Large intestine (tissue), 3 donors: ENCODE results near the gene CRYBB1. TPM values are rescaled to one million over a fixed set of nuclear protein-coding genes. Genes with fewer than 3 reads are reported as not detected.

Experiments used
- DNase-seq, 2 donors: peaks; one replicate each; pipeline versions ENCODE4 v3.0.0 to v3.0.0-alpha.2; 2013
- H3K27ac ChIP-seq: one replicate; pipeline ENCODE4 v1.5.1; 2013; ENCODE audit warnings: low read length
- H3K27me3 ChIP-seq: 2 replicates; pipeline ENCODE4 v1.6.1; 2013; ENCODE audit warnings: low read length; ENCODE audit not compliant: control insufficient read depth, insufficient read depth
- H3K36me3 ChIP-seq: 2 replicates; pipeline ENCODE4 v1.6.1; 2013; ENCODE audit warnings: low read length; ENCODE audit not compliant: control insufficient read depth, insufficient read depth
- H3K4me1 ChIP-seq: one replicate; pipeline ENCODE4 v1.6.1; 2013; ENCODE audit warnings: low read length; ENCODE audit not compliant: control insufficient read depth, insufficient read depth
- H3K4me3 ChIP-seq: one replicate; pipeline ENCODE4 v1.5.1; 2013; ENCODE audit warnings: low read length
- H3K9me3 ChIP-seq: one replicate; pipeline ENCODE4 v1.6.1; 2013; ENCODE audit warnings: mild to moderate bottlenecking, low read depth, low read length, moderate library complexity; ENCODE audit not compliant: control insufficient read depth
- WGBS: methylation state at CpG from one replicate; pipeline ENCODE4 v1.1.5; 2013; ENCODE audit warnings: low lambda C conversion rate; ENCODE audit not compliant: insufficient coverage; 5-methylcytosine and 5-hydroxymethylcytosine counted together
- polyA plus RNA-seq: library from polyadenylated mRNA; unstranded; fragments of 120-200 nt; gene quantifications from one replicate; pipeline ENCODE4 v1.2.1, GENCODE V29; 2013

CRYBB1 gene
- polyA plus RNA-seq, 1 donor = 0.73 TPM

DNA sequence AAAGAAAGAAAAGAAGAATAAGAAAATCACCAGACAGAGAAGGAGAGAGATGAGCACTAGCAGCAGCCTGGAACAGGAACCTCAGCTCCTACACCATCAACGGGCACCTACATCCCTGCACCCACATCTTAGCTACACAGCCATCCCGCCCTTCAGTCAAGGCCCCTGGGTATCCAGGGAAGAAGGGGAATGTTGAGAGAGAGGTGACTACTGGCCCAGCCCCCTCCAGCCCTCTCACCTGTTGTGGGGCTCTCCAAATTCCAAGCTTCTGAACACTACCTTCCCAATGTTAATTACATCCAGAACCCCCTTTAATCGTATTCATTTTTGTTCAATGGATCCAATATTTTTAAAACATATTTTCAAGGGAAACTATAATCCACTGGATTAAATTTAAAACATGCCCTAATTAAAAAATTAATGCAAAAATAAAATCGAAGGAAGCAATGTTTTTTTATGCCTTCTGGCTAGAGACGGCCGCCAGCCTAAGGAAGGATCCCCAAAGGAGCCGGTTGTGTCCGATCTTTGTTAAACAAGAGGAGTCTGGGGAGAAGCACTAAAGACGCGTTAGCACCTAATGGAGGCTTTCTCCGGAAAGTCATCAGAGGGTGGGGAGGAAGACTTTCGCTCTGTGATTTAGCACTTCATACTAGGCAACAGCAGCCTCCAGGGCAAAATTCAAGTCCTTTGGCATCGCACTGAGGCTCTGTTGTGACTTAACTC is 37.4 kb downstream of the CRYBB1 start:
- 50% methylated on average over 2 of the region's 13 CpGs for WGBS
- no peak overlapping the region for H3K27ac ChIP-seq
- no peak for DNase-seq
- H3K27me3 ChIP-seq = no peaks in the 10 kb centered on the region
- H3K4me3 ChIP-seq = no peak overlapping the region
- no peaks in the 10 kb centered on the region for H3K4me1 ChIP-seq
- no peaks in the 10 kb centered on the region for H3K9me3 ChIP-seq
- H3K36me3 ChIP-seq = peaks cover 5% of the 10 kb centered on the region

- WGBS = 81% methylated on average over 4 of the region's 10 CpGs
- no peaks in the 10 kb centered on the region for H3K27me3 ChIP-seq
- no peak for DNase-seq
- no peaks in the 10 kb centered on the region for H3K4me1 ChIP-seq
- no peak overlapping the region for H3K4me3 ChIP-seq
- no peak overlapping the region for H3K27ac ChIP-seq
- H3K9me3 ChIP-seq = no peaks in the 10 kb centered on the region
- H3K36me3 ChIP-seq = peaks cover 5% of the 10 kb centered on the region
Observed at GRCh38 chr22:26579331-26579886, 38.4 kb downstream of the CRYBB1 start.

DNA sequence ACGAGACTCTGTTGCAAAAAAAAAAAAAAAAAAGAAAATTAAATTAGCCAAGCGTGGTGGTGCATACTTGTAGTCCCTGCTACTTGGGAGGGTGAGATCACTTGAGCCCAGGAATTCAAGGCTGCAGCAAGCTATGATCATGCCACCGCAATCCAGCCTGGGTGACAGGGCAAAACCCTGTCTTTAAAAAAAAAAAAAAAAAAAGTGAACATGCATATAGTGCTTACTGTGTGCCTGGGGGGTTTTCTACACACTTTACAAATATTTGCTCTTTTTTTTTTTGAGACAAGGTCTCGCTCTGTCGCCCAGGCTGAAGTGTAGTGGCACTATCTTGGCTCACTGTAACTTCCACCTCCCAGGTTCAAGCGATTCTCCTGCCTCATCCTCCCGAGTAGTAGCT is 40.7 kb downstream of the CRYBB1 start:
- Histone ChIP-seq H3K36me3 (no peaks in the 10 kb centered on the region), H3K27ac (no peak overlapping the region), H3K4me3 (no peak overlapping the region), H3K27me3 (no peaks in the 10 kb centered on the region), H3K4me1 (peaks cover 3% of the 10 kb centered on the region), H3K9me3 (no peaks in the 10 kb centered on the region)
- WGBS = no CpG with 5 or more reads among the region's 7 CpGs
- DNase-seq = no peak

DNA sequence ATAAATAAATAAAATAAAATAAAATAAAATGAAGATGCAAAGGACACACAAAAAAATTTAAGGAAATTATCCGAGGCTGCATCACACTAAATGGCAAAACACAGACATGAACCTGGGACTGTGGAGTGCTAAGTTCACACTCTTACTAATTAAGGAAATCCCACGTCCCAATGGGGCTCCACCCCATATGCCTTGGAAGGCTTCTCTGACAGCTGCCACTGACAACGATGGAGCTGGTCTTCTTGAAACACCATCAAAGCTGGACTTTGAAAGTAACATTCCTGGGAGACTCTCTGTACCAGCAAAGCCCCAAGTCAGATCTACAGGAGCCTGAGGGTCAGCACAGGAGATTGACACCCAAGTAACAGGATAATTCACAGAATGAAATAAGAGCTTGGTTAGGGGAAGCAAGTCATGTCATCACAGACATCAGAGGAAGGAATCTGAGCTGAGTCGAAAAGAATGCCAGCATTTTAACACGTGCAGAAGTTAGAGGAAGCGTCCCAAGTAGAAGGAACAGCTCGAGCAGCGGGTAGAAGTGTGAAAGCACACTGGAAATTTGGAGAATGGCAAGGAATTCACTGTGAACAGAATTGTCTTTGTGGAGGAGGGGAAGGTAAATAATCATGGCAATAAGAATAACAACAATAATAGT is 41.7 kb downstream of the CRYBB1 start:
- no peak overlapping the region for H3K27ac ChIP-seq
- H3K4me3 ChIP-seq = no peak overlapping the region
- H3K36me3 ChIP-seq = no peaks in the 10 kb centered on the region
- no peaks in the 10 kb centered on the region for H3K9me3 ChIP-seq
- no peak for DNase-seq
- WGBS = 81% methylated on average over 6 of the region's 8 CpGs
- H3K27me3 ChIP-seq = no peaks in the 10 kb centered on the region
- H3K4me1 ChIP-seq = peaks cover 3% of the 10 kb centered on the region

- no CpG with 5 or more reads among the region's 7 CpGs for WGBS
- H3K27ac ChIP-seq = no peak overlapping the region
- H3K27me3 ChIP-seq = no peaks in the 10 kb centered on the region
- no peak overlapping the region for H3K4me3 ChIP-seq
- no peak for DNase-seq
- peaks cover 3% of the 10 kb centered on the region for H3K4me1 ChIP-seq
- H3K36me3 ChIP-seq = no peaks in the 10 kb centered on the region
- no peaks in the 10 kb centered on the region for H3K9me3 ChIP-seq
Observed at GRCh38 chr22:26574001-26574723, 43.7 kb downstream of the CRYBB1 start.

DNA sequence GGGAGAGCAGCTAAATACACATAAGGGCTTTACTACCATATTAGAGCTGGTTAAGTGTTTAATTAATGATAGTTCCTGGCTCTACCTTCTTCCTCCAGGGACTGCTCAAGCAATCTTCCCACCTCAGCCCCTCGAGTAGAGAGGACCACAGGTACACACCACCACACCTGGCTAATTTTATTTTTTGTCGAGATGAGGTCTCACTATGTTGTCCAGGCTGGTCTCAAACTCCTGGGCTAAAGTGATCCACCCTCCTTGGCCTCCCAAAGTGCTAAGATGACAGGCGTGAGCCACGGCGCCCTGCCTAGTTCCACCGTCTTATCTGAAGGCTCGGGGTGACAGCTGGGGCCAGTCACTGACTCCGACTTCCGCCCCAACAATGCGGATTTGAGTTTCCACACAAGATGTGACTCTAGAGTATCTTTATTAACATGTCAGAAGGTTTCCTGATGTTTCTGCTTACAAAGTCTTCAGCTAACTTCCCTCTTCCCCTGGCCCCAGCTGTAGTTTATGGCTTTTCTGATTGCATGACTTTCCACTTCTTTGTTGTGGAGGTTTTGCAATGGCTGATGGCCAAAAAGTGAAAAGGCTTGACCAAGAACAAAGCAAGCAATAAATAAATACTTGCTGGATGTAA is 44.7 kb downstream of the CRYBB1 start:
- Histone ChIP-seq H3K9me3 (no peaks in the 10 kb centered on the region), H3K36me3 (no peaks in the 10 kb centered on the region), H3K27ac (no peak overlapping the region), H3K4me1 (peaks cover 3% of the 10 kb centered on the region), H3K4me3 (no peak overlapping the region), H3K27me3 (no peaks in the 10 kb centered on the region)
- no CpG with 5 or more reads among the region's 10 CpGs for WGBS
- peak; percentile 30 to 59 for DNase-seq

GRCh38 chr22:26570864-26571525 is 46.8 kb downstream of the CRYBB1 start:
- no peaks in the 10 kb centered on the region for H3K36me3 ChIP-seq
- no peak for DNase-seq
- H3K4me1 ChIP-seq = peaks cover 3% of the 10 kb centered on the region
- H3K27me3 ChIP-seq = no peaks in the 10 kb centered on the region
- H3K9me3 ChIP-seq = no peaks in the 10 kb centered on the region
- no peak overlapping the region for H3K4me3 ChIP-seq
- no peak overlapping the region for H3K27ac ChIP-seq
- WGBS = 93% methylated on average over 5 of the region's 13 CpGs

GRCh38 chr22:26570115-26570514 is 47.7 kb downstream of the CRYBB1 start:
- no peak for DNase-seq
- Histone ChIP-seq H3K9me3 (no peaks in the 10 kb centered on the region), H3K4me1 (peaks cover 3% of the 10 kb centered on the region), H3K27me3 (no peaks in the 10 kb centered on the region), H3K36me3 (no peaks in the 10 kb centered on the region), H3K27ac (no peak overlapping the region), H3K4me3 (no peak overlapping the region)
- 60% methylated on average over 1 of the region's 10 CpGs for WGBS

DNA sequence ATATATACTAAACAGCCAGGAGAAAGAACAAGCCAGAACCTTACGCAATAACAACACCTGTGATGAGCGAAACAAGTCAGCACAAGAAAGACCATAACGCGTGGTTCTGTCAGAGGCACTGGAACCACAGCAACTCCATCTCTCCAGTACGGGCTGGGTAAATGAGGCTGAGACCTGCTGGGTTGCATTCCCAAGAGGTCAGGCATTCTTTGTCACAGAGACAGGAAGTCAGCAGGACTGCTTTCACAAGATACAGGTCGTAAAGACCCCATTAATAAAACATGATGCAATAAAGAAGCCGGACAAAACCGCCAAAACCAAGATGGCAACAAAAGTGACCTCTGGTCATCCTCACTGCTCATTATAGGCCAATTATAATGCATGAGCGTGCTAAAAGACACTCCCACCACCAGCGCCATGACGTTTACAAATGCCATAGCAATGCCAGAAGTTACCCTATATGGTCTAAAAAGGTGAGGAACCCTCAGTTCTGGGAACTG is 49.6 kb downstream of the CRYBB1 start:
- 37% methylated on average over 2 of the region's 11 CpGs for WGBS
- no peak overlapping the region for H3K27ac ChIP-seq
- no peaks in the 10 kb centered on the region for H3K4me1 ChIP-seq

More for the DNA sequence above, 49.6 kb downstream of the CRYBB1 start:
- Histone ChIP-seq H3K9me3 (no peaks in the 10 kb centered on the region), H3K36me3 (peaks cover 4% of the 10 kb centered on the region), H3K4me3 (no peak overlapping the region), H3K27me3 (no peaks in the 10 kb centered on the region)
- DNase-seq = no peak
